Measurements from ENCODE around the gene C4BPB. TPM values are rescaled to one million over a fixed set of nuclear protein-coding genes. Genes with fewer than 3 reads are reported as not detected.

C4BPB gene
- total and polyA plus RNA-seq, 2 of the 13 experiments (the other 11 are each of a cell fraction or from before 2014, with no cell fraction given): 155 to 266 TPM

DNA sequence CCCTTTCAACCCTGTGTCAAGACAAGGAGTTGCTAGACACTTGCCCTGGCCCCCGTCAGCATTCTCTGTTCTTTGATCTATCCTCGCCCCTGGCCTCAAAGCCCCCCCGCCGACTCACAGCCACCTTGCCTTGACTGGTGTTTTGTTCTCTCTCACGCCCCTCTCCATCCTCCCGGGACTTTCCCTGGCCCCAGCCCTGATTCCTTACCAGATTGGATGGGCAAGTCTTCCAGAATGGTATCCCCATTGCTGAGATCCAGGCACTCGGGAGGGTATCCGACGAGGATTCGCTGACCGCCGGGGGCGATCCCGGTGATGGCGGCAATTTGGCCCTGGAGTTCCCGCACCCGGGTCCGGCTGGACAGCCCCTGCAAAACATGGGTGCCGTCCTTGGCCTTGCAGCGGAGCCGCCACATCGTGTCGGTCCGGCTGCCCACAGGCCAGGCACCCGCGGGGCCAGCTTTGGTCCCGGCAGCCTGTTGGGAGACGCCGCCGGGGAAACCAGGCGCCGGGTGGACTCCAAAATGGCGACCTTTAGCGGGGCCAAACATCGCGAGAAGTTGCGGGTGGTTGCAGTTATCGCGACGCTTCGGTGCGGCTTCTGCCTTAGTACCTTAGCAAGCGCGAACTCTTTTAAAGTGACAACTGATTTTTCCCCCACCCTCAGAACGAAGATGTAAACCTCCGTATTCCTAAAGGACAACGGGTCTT, 38.0 kb upstream of the C4BPB start (continued):
- no peak for TF ChIP-seq RNF219 (CRISPR knock-in tag; IDR thresholded peaks at IDR 0.05)
- TF ChIP-seq XBP1 (CRISPR knock-in tag; IDR thresholded peaks at IDR 0.05): no peak
- TF ChIP-seq ZNF777 (CRISPR knock-in tag; IDR thresholded peaks at IDR 0.05): no peak
- TF ChIP-seq ZNF20 (CRISPR knock-in tag; IDR thresholded peaks at IDR 0.05): no peak
- TF ChIP-seq ZNF205 (CRISPR knock-in tag; IDR thresholded peaks at IDR 0.05): no peak
- TF ChIP-seq ZNF546 (CRISPR knock-in tag; conservative IDR thresholded peaks at IDR 0.05): 0 out of 2 replicates have a peak, but pooled peaks have one; percentile 63
- TF ChIP-seq ZNF747 (CRISPR knock-in tag; IDR thresholded peaks at IDR 0.05; ENCODE audit: borderline replicate concordance): no peak
- no peak for TF ChIP-seq ZBTB14 (CRISPR knock-in tag; IDR thresholded peaks at IDR 0.05)
- TF ChIP-seq SMC3 (IDR thresholded peaks at IDR 0.05; ENCODE audit: low read length): no peak
- TF ChIP-seq ZFP62 (CRISPR knock-in tag; IDR thresholded peaks at IDR 0.05): no peak
- peak; percentile 77 for TF ChIP-seq ZSCAN21 (CRISPR knock-in tag; IDR thresholded peaks at IDR 0.05; ENCODE audit: borderline replicate concordance)
- 0 out of 2 replicates have a peak, but pooled peaks have one; percentile 29 for TF ChIP-seq ZNF446 (CRISPR knock-in tag; IDR thresholded peaks at IDR 0.05)
- peak; percentile 43; the same call in 1 of the 2 replicates for TF ChIP-seq MTERF4 (CRISPR knock-in tag; IDR thresholded peaks at IDR 0.05)
- no peak for TF ChIP-seq TFDP1 (CRISPR knock-in tag; IDR thresholded peaks at IDR 0.05; ENCODE audit: borderline replicate concordance)
- TF ChIP-seq ZKSCAN1 (IDR thresholded peaks at IDR 0.05; ENCODE audit: low read length): no peak
- no peak for TF ChIP-seq LRRFIP1 (CRISPR knock-in tag; conservative IDR thresholded peaks at IDR 0.05)
- TF ChIP-seq EED (CRISPR knock-in tag; IDR thresholded peaks at IDR 0.05): no peak
- no peak for TF ChIP-seq ZNF225 (CRISPR knock-in tag; IDR thresholded peaks at IDR 0.05)
- TF ChIP-seq ZFX (CRISPR knock-in tag; IDR thresholded peaks at IDR 0.05; ENCODE audit: low read depth): peak; percentile 53
- TF ChIP-seq ZFP36L1 (CRISPR knock-in tag; IDR thresholded peaks at IDR 0.05): no peak; the same call in 1 of the 2 replicates
- no peak for TF ChIP-seq ZNF34 (CRISPR knock-in tag; IDR thresholded peaks at IDR 0.05; ENCODE audit: borderline replicate concordance)
